Right lobe of liver (tissue), 6 donors: ENCODE results near the gene ORC1. TPM values are rescaled to one million over a fixed set of nuclear protein-coding genes. Genes with fewer than 3 reads are reported as not detected.

Experiments used
- ATAC-seq, 4 donors: fragments of 200-7000 bp; cut with Tn5 transposase; one replicate each; pipeline ENCODE4 v1.9.1; 2020; ENCODE audit warnings: mild to moderate bottlenecking in 4 of 4, moderate library complexity in 4 of 4
- DNase-seq, 3 donors: peaks; one replicate each; pipeline ENCODE4 v3.0.0-alpha.2; 2020
- H3K27ac ChIP-seq, 3 donors: fragments of 200-600 bp; one replicate each; pipeline ENCODE4 v1.8.0; 2022
- H3K27me3 ChIP-seq, 2 donors: fragments of 200-600 bp; one replicate each; pipeline ENCODE4 v1.8.0; 2022
- H3K36me3 ChIP-seq, 4 donors: fragments of 200-600 bp; sonication (generic) in 1 of 4; one replicate each; pipeline versions ENCODE4 v1.5.1 to v1.8.0; 2017 to 2022; ENCODE audit warnings: control low read depth in 1 of 4
- H3K4me1 ChIP-seq, 4 donors: fragments of 200-600 bp; sonication (generic) in 1 of 4; one replicate each; pipeline versions ENCODE4 v1.5.1 to v1.8.0; 2017 to 2022; ENCODE audit warnings: control low read depth in 1 of 4
- H3K4me3 ChIP-seq, 3 donors: fragments of 200-600 bp; one replicate each; pipeline ENCODE4 v1.8.0; 2022
- H3K9me3 ChIP-seq, 4 donors: fragments of 200-600 bp; sonication (generic) in 1 of 4; one replicate each; pipeline versions ENCODE4 v1.5.1 to v1.8.0; 2017 to 2022; ENCODE audit warnings: control low read depth in 1 of 4
- POLR2A ChIP-seq: fragments of 450-650 bp; IDR thresholded peaks from one replicate; pipeline ENCODE4 v1.6.1; 2017; ENCODE audit warnings: antibody characterized with exemption, mild to moderate bottlenecking
- WGBS: methylation state at CpG from one replicate; pipeline ENCODE4 v1.1.6; 2018; ENCODE audit warnings: low coverage, low lambda C conversion rate; ENCODE audit not compliant: insufficient coverage; ENCODE audit errors: missing lambda C conversion rate; 5-methylcytosine and 5-hydroxymethylcytosine counted together
- intact Hi-C, 2 donors: fragments of 100-400 bp; cut with DNase I; formaldehyde crosslinking; loops; one replicate each; pipeline versions ENCODE4 v1.11.2 to v1.14.1; 2022
- total RNA-seq, 6 experiments: library from RNA; depleted of rRNA in 2 of 6; stranded (reverse); fragments of >200 nt in 2 of 6; fragmentation: NEBNext Ultra II Directional in 3 of 6; extraction: Animal tissue kit (Norgen Biotek cat#: 25700) in 3 of 6; gene quantifications; one replicate each; pipeline versions ENCODE4 v1.1.0 to v1.2.4, GENCODE V29; 2016 to 2023
- TF ChIP-seq, protein P1 (sequence below), 4 donors: fragments of 200-600 bp in 3 of 4; fragments of 450-650 bp in 1 of 4; IDR thresholded peaks; one replicate each; pipeline versions ENCODE4 v1.5.1 to v1.8.0; 2016 to 2022; ENCODE audit warnings: antibody characterized with exemption in 4 of 4, mild to moderate bottlenecking in 2 of 4
- donor health status: DM: no; HTN: yes; CAD: no.
- donor health status: DM: no; HTN: no; CAD: no.
- donor health status: DM: no; HTN: no; CAD: no.
- donor health status: DM: no; HTN: yes; CAD: no.
- donor health status: DM: no; HTN: yes; CAD: no.

ORC1 gene
- total RNA-seq, 6 experiments from 2014 or later: 0.11 to 4.0 (median 0.45) TPM

DNA sequence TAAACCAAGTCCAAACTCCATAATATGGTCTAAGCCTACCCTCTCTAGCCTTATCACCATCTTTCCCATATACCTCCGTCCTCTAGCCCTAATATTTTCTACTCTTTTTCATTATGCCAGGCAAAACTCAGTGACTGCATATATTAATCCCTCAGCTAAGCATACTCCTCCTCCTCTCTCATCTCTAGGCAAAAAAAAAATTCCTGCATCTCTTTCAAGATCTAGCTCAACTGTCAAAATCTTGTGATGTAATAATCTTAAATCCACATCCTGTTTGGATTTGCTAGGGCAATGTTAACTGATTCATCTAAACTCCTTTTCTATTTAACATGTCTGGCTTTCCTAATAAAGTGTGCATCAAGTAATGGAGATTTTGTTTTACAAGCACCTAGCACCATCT lies 20.6 kb upstream of the ORC1 start:
- DNase-seq (no peak), ATAC-seq (no peak)
- Histone ChIP-seq H3K36me3 (peaks cover 0 to 28% (median 9%) of the 10 kb centered on the region in 4 donors), H3K27ac (no peak overlapping the region), H3K4me3 (no peak overlapping the region), H3K9me3 (no peaks in the 10 kb centered on the region), H3K27me3 (no peaks in the 10 kb centered on the region), H3K4me1 (no peaks in the 10 kb centered on the region)
- WGBS: 94% methylated on average over 1 of the region's 1 CpG
- intact Hi-C loops: no loop called here
- TF ChIP-seq, protein P1, sequence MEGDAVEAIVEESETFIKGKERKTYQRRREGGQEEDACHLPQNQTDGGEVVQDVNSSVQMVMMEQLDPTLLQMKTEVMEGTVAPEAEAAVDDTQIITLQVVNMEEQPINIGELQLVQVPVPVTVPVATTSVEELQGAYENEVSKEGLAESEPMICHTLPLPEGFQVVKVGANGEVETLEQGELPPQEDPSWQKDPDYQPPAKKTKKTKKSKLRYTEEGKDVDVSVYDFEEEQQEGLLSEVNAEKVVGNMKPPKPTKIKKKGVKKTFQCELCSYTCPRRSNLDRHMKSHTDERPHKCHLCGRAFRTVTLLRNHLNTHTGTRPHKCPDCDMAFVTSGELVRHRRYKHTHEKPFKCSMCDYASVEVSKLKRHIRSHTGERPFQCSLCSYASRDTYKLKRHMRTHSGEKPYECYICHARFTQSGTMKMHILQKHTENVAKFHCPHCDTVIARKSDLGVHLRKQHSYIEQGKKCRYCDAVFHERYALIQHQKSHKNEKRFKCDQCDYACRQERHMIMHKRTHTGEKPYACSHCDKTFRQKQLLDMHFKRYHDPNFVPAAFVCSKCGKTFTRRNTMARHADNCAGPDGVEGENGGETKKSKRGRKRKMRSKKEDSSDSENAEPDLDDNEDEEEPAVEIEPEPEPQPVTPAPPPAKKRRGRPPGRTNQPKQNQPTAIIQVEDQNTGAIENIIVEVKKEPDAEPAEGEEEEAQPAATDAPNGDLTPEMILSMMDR (IDR thresholded peaks at IDR 0.05): no peak
- no peak for TF ChIP-seq POLR2A

DNA sequence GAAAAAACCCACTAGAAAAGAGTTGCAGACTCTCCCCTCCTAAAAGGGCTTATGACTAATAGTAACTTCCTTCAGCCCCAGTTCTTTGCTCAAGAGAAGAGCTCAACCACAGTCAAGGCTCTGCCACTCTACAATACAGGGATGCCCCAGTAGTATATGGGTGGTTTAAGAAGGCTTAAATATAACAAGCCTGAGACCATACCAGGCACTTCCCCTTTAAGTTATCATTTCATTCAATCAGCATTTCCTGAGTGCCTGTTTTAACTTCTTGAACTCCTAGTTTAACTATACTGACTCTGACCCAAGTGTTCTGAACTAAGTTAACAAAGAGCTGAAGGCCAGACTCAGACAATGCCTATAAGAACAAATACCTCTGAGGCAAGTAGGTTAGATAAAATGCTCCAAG lies 20.0 kb upstream of the ORC1 start:
- H3K36me3 ChIP-seq: peaks cover 0 to 28% (median 11%) of the 10 kb centered on the region in 4 donors
- H3K27ac ChIP-seq: no peak overlapping the region
- ATAC-seq (no peak), DNase-seq (no peak)
- intact Hi-C loops: no loop called here
- H3K4me3 ChIP-seq: no peak overlapping the region
- no peaks in the 10 kb centered on the region for H3K27me3 ChIP-seq
- no peak for TF ChIP-seq POLR2A
- TF ChIP-seq, protein P1 (IDR thresholded peaks at IDR 0.05): no peak
- H3K9me3 ChIP-seq: no peaks in the 10 kb centered on the region
- no peaks in the 10 kb centered on the region for H3K4me1 ChIP-seq

DNA sequence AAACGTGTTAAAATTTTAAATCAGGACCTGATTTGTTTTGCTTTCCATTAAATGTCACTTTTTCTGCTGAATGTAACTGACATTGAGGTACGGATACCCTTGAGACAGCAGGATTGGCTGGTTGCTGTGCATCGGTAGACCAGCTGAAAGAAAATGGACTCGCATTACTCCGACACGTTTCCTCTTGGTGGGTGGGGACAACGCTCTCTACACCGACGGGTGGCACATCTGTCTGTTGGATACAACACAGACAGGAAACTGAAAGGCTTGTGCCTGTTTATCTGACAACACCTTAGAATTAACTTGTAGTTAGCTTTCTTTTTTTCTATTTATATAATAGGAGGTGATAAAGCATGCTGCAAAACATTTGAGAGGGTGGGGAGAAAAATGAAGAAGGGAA lies 19.5 kb upstream of the ORC1 start:
- no peak for DNase-seq

DNA sequence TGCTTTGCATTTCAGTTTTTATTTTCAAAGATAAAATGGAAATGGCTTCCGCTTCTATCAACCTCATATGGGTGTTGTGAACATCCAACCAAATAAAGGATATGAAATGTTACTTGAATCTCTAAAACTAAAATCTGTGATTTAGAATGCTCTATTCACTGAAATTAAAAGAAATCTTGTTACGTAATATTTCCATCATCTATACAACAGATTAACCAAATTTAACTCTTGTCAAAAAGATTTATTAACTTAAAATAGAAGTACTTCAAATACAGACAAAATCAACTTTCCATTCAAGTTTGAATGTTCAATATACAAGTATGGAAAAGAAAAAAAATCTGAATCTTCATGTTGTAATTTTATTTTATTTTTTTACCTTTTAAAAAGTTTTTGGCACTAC lies 18.8 kb upstream of the ORC1 start:
- DNase-seq (no peak), ATAC-seq (no peak)
- Histone ChIP-seq H3K27ac (no peak overlapping the region), H3K4me3 (no peak overlapping the region), H3K4me1 (no peaks in the 10 kb centered on the region), H3K9me3 (no peaks in the 10 kb centered on the region), H3K36me3 (peaks cover 0 to 38% (median 15%) of the 10 kb centered on the region in 4 donors), H3K27me3 (no peaks in the 10 kb centered on the region)
- intact Hi-C loops: no loop called here
- WGBS: 93% methylated on average over 2 of the region's 2 CpGs
- TF ChIP-seq, protein P1 (IDR thresholded peaks at IDR 0.05): no peak
- no peak for TF ChIP-seq POLR2A

More for the DNA sequence above, 19.5 kb upstream of the ORC1 start:
- H3K9me3 ChIP-seq: no peaks in the 10 kb centered on the region
- no peak for TF ChIP-seq POLR2A
- TF ChIP-seq, protein P1 (IDR thresholded peaks at IDR 0.05): no peak
- H3K27ac ChIP-seq: no peak overlapping the region
- 61% methylated on average over 9 of the region's 9 CpGs for WGBS
- H3K36me3 ChIP-seq: peaks cover 0 to 30% (median 12%) of the 10 kb centered on the region in 4 donors
- peak in 1 of 4 donors; percentile 21 for ATAC-seq
- intact Hi-C loops: no loop called here
- no peaks in the 10 kb centered on the region for H3K27me3 ChIP-seq
- no peak overlapping the region for H3K4me3 ChIP-seq
- H3K4me1 ChIP-seq: no peaks in the 10 kb centered on the region

DNA sequence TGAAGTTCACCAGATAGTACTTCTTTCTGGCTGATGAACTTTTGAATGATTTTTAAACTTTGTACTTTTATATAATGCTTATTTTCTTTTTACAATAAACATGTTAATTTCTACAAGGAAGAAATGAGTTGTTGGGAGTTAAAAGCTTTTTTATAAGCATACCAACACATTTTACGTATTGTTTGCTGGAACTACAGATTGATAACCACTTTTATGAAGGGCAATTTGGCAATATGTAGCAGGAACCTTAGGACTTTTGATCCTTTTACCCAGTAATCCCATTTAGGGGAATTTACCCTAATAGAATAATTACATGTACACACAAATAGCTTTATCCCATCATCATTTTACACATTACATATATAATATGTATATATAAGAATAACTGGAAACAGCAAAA lies 16.5 kb upstream of the ORC1 start:
- DNase-seq: no peak
- Histone ChIP-seq H3K9me3 (no peaks in the 10 kb centered on the region), H3K4me1 (no peaks in the 10 kb centered on the region), H3K27ac (no peak overlapping the region), H3K4me3 (no peak overlapping the region), H3K27me3 (no peaks in the 10 kb centered on the region), H3K36me3 (peaks cover 0 to 59% (median 23%) of the 10 kb centered on the region in 4 donors)
- intact Hi-C loops: no loop called here
- TF ChIP-seq, protein P1 (IDR thresholded peaks at IDR 0.05): no peak
- no peak for TF ChIP-seq POLR2A
- ATAC-seq: no peak
- WGBS: 94% methylated on average over 1 of the region's 1 CpG
